ENCODE data around the gene FPR3. TPM values are rescaled to one million over a fixed set of nuclear protein-coding genes. Genes with fewer than 3 reads are reported as not detected.

Gene FPR3
- total RNA-seq, 1 experiment from 2014 or later, result not detected

GRCh38 chr19:51816711-51817110 lies 21.8 kb downstream of the FPR3 start:
- Histone ChIP-seq H2BK12ac (ENCODE audit: insufficient read length, low read depth, low read length) (no peak overlapping the region), H3K79me2 (ENCODE audit: insufficient read depth, low read length) (no peaks in the 10 kb centered on the region), H4K5ac (ENCODE audit: insufficient read length, low read depth, low read length) (no peak overlapping the region), H2BK120ac (ENCODE audit: low read depth, low read length, poor library complexity, severe bottlenecking) (no peak overlapping the region), H3K23me2 (ENCODE audit: insufficient read length, low read depth, low read length, poor library complexity, severe bottlenecking) (no peaks in the 10 kb centered on the region), H4K91ac (ENCODE audit: insufficient read length, low read depth, low read length) (no peak overlapping the region), H2BK5ac (ENCODE audit: insufficient read length, low read length) (no peak overlapping the region), H2BK15ac (ENCODE audit: low read depth, low read length) (no peak overlapping the region), H4K20me1 (ENCODE audit: control insufficient read depth, insufficient read depth, insufficient read length) (no peaks in the 10 kb centered on the region), H3K27ac (ENCODE audit: insufficient read length, low read depth, low read length) (no peak overlapping the region), H2AK5ac (ENCODE audit: insufficient read length, low read length) (no peak overlapping the region), H2BK20ac (ENCODE audit: low read depth, low read length, poor library complexity, severe bottlenecking) (no peak overlapping the region), H3K27me3 (ENCODE audit: insufficient read depth, low read length) (no peaks in the 10 kb centered on the region), H2AFZ (ENCODE audit: low read length) (no peak overlapping the region), H3K4me2 (ENCODE audit: insufficient read depth, insufficient read length, low read length) (no peak overlapping the region), H3K14ac (ENCODE audit: insufficient read depth, low read length) (no peak overlapping the region), H3K9me3 (ENCODE audit: control insufficient read depth, low read depth, low read length) (peaks cover 5% of the 10 kb centered on the region), H3K18ac (ENCODE audit: insufficient read length, low read depth, low read length) (no peak overlapping the region), H3K9ac (ENCODE audit: extremely low read depth, insufficient read length, low read length) (no peak overlapping the region), H3K23ac (ENCODE audit: insufficient read length, low read depth, low read length) (no peak overlapping the region), H3K56ac (ENCODE audit: insufficient read length, low read depth, low read length) (no peak overlapping the region), H3K4ac (ENCODE audit: low read depth, low read length) (no peak overlapping the region), H4K8ac (replicated peaks; ENCODE audit: insufficient read length, low read depth, low read length) (no peak overlapping the region), H3K4me1 (ENCODE audit: insufficient read depth, low read length) (no peaks in the 10 kb centered on the region), H3K79me1 (ENCODE audit: insufficient read depth, low read depth, low read length, poor library complexity, severe bottlenecking) (no peaks in the 10 kb centered on the region), H3T11ph (ENCODE audit: low read length) (no peak overlapping the region)
- H3K4me1 Mint-ChIP-seq, result no peaks in the 10 kb centered on the region
- no peak for DNase-seq
- peaks cover 2% of the 10 kb centered on the region; the same call in 1 of the 2 replicates for H3K27me3 Mint-ChIP-seq (ENCODE audit: low read depth)
- TF ChIP-seq CTCF (conservative IDR thresholded peaks at IDR 0.05), result no peak
- peaks cover 93% of the 10 kb centered on the region in 2 experiments for H3K9me3 Mint-ChIP-seq
- no peak overlapping the region for H3K4me3 Mint-ChIP-seq
- peaks cover 5 to 11% (median 5%) of the 10 kb centered on the region in 3 experiments for H3K36me3 Mint-ChIP-seq (ENCODE audit: insufficient read depth in 1 of 3, low read depth in 3 of 3)
- no CpG with 5 or more reads among the region's 1 CpG for WGBS (ENCODE audit: extremely low coverage, insufficient read length, low lambda C conversion rate)
- H3K27ac Mint-ChIP-seq, result no peak overlapping the region

Measured in H9 (cell line).